ENCODE measurements around the gene CNNM2. TPM values are rescaled to one million over a fixed set of nuclear protein-coding genes. Genes with fewer than 3 reads are reported as not detected.

The CNNM2 gene
- total RNA-seq, 1 experiment from 2014 or later = 23.1 TPM

GRCh38 chr10:102919992-102920739, 2.1 kb downstream of the CNNM2 start:
- Histone ChIP-seq H3K4me3 (replicated peaks in 1 of 2; ENCODE audit: low read depth in 1 of 2, low read length in 2 of 2) (no peak overlapping the region), H3K4me1 (ENCODE audit: control insufficient read depth in 1 of 2, insufficient read depth in 2 of 2, low read length in 2 of 2) (peaks cover 12 to 24% of the 10 kb centered on the region in 2 experiments), H3K27me3 (ENCODE audit: insufficient read depth, low read length) (no peaks in the 10 kb centered on the region), H3K79me2 (ENCODE audit: insufficient read depth, low read length) (peaks cover 31% of the 10 kb centered on the region), H4K20me1 (ENCODE audit: insufficient read depth) (no peaks in the 10 kb centered on the region), H3K36me3 (ENCODE audit: control insufficient read depth in 1 of 2, insufficient read depth in 2 of 2, low read length in 2 of 2) (no peaks in the 10 kb centered on the region), H3K4me2 (ENCODE audit: low read length) (no peak overlapping the region), H3K9me2 (ENCODE audit: insufficient read depth) (no peaks in the 10 kb centered on the region), H3K27ac (ENCODE audit: low read depth, low read length) (no peak overlapping the region), H3K9ac (ENCODE audit: low read length) (no peak overlapping the region), H3K9me3 (ENCODE audit: control insufficient read depth in 1 of 2, insufficient read depth in 1 of 2, low read depth in 1 of 2, low read length in 2 of 2) (no peaks in the 10 kb centered on the region), H2AFZ (ENCODE audit: low read depth, low read length, poor library complexity, severe bottlenecking) (no peak overlapping the region)
- TF ChIP-seq ZFX (IDR thresholded peaks at IDR 0.05) (no peak), FOSL1 (IDR thresholded peaks at IDR 0.05; ENCODE audit: low read depth) (no peak), SIN3A (IDR thresholded peaks at IDR 0.05; ENCODE audit: low read depth) (no peak), ZBTB33 (IDR thresholded peaks at IDR 0.05; ENCODE audit: extremely low read depth, insufficient replicate concordance, low read length) (no peak), CBX3 (IDR thresholded peaks at IDR 0.05; ENCODE audit: low read depth) (no peak), SP1 (IDR thresholded peaks at IDR 0.05; ENCODE audit: low read depth) (no peak), YY1 (IDR thresholded peaks at IDR 0.05; ENCODE audit: extremely low read depth, insufficient replicate concordance, low read depth, low read length) (no peak), EZH2 (IDR thresholded peaks at IDR 0.05) (no peak), EGR1 (IDR thresholded peaks at IDR 0.05; ENCODE audit: low read depth) (no peak), ZNF274 (IDR thresholded peaks at IDR 0.05; ENCODE audit: low read depth, low read length) (no peak), MAX (IDR thresholded peaks at IDR 0.05) (no peak), RAD21 (IDR thresholded peaks at IDR 0.05; ENCODE audit: low read depth) (no peak), JUND (IDR thresholded peaks at IDR 0.05) (no peak), SRF (IDR thresholded peaks at IDR 0.05; ENCODE audit: low read depth) (no peak), CEBPB (IDR thresholded peaks at IDR 0.05; ENCODE audit: low read depth) (no peak), TCF7L2 (IDR thresholded peaks at IDR 0.05; ENCODE audit: borderline replicate concordance, extremely low read depth, insufficient read depth, insufficient read length) (no peak)
- TF ChIP-seq, protein P1, sequence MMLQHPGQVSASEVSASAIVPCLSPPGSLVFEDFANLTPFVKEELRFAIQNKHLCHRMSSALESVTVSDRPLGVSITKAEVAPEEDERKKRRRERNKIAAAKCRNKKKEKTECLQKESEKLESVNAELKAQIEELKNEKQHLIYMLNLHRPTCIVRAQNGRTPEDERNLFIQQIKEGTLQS (IDR thresholded peaks at IDR 0.05) = no peak
- TF ChIP-seq, protein P2, sequence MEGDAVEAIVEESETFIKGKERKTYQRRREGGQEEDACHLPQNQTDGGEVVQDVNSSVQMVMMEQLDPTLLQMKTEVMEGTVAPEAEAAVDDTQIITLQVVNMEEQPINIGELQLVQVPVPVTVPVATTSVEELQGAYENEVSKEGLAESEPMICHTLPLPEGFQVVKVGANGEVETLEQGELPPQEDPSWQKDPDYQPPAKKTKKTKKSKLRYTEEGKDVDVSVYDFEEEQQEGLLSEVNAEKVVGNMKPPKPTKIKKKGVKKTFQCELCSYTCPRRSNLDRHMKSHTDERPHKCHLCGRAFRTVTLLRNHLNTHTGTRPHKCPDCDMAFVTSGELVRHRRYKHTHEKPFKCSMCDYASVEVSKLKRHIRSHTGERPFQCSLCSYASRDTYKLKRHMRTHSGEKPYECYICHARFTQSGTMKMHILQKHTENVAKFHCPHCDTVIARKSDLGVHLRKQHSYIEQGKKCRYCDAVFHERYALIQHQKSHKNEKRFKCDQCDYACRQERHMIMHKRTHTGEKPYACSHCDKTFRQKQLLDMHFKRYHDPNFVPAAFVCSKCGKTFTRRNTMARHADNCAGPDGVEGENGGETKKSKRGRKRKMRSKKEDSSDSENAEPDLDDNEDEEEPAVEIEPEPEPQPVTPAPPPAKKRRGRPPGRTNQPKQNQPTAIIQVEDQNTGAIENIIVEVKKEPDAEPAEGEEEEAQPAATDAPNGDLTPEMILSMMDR (IDR thresholded peaks at IDR 0.05 in 2 of 3, conservative IDR thresholded peaks at IDR 0.05 in 1 of 3; ENCODE audit: borderline replicate concordance in 1 of 3, insufficient read depth in 1 of 3, low read depth in 2 of 3, low read length in 2 of 3) = no peak
- TF ChIP-seq, protein P3, sequence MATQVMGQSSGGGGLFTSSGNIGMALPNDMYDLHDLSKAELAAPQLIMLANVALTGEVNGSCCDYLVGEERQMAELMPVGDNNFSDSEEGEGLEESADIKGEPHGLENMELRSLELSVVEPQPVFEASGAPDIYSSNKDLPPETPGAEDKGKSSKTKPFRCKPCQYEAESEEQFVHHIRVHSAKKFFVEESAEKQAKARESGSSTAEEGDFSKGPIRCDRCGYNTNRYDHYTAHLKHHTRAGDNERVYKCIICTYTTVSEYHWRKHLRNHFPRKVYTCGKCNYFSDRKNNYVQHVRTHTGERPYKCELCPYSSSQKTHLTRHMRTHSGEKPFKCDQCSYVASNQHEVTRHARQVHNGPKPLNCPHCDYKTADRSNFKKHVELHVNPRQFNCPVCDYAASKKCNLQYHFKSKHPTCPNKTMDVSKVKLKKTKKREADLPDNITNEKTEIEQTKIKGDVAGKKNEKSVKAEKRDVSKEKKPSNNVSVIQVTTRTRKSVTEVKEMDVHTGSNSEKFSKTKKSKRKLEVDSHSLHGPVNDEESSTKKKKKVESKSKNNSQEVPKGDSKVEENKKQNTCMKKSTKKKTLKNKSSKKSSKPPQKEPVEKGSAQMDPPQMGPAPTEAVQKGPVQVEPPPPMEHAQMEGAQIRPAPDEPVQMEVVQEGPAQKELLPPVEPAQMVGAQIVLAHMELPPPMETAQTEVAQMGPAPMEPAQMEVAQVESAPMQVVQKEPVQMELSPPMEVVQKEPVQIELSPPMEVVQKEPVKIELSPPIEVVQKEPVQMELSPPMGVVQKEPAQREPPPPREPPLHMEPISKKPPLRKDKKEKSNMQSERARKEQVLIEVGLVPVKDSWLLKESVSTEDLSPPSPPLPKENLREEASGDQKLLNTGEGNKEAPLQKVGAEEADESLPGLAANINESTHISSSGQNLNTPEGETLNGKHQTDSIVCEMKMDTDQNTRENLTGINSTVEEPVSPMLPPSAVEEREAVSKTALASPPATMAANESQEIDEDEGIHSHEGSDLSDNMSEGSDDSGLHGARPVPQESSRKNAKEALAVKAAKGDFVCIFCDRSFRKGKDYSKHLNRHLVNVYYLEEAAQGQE (IDR thresholded peaks at IDR 0.05; ENCODE audit: low read depth) = no peak
- ChIA-PET POLR2A (no interaction called here), CTCF (interaction anchor here (1.1 kb wide), 1 partner anchor 324 kb away, joined by 3 read pairs; no protein-coding TSS in a partner anchor), RAD21 (ENCODE audit: low non-redundant PET in 1 of 2, low total read pairs in 2 of 2, uncharacterized antibody in 2 of 2, unreplicated experiment in 2 of 2) (no interaction called here)
- BruUV-seq (replicated peaks) = TSS peak; percentile 45
- ATAC-seq (no peak), DNase-seq (ENCODE audit: low read depth, low spot score) (no peak)
- intact Hi-C loops (cut with micrococcal nuclease) = loop anchor here (5.0 kb wide), 1 partner anchor 193 kb away; no protein-coding TSS in a partner anchor
